ENCODE results near the gene NDC1.
"Not testable (repeated sequence)": the region's sequence is repeated elsewhere in the genome, so short reads cannot be mapped to it uniquely, and the experiment has no call there.

GRCh38 chr1:53883600-53883999 lies 45.5 kb upstream of the NDC1 start:
- TF ChIP-seq CTCF (IDR thresholded peaks at IDR 0.05 in 8 of 11, conservative IDR thresholded peaks at IDR 0.05 in 3 of 11); POLR2AphosphoS5 (IDR thresholded peaks at IDR 0.05); POLR2A (IDR thresholded peaks at IDR 0.05): not testable (repeated sequence)

All from spleen (tissue), 7 donors.